Sigmoid colon (tissue), 7 donors: ENCODE data around the gene TLDC2. TPM values are rescaled to one million over a fixed set of nuclear protein-coding genes. Genes with fewer than 3 reads are reported as not detected.

Experiments used
- DNase-seq: peaks from one replicate; pipeline ENCODE4 v3.0.0-alpha.2; 2019
- H3K27ac ChIP-seq, 4 donors: fragments of 200-600 bp; sonication (generic); one replicate each; pipeline ENCODE4 v1.5.1; 2016 to 2019; ENCODE audit warnings: mild to moderate bottlenecking in 1 of 4
- H3K27me3 ChIP-seq, 3 donors: fragments of 200-600 bp; sonication (generic); one replicate each; pipeline ENCODE4 v1.5.1; 2019; ENCODE audit warnings: mild to moderate bottlenecking in 1 of 3
- H3K36me3 ChIP-seq, 4 donors: fragments of 200-600 bp; sonication (generic); one replicate each; pipeline ENCODE4 v1.5.1; 2016 to 2019
- H3K4me1 ChIP-seq, 4 donors: fragments of 200-600 bp; sonication (generic); one replicate each; pipeline ENCODE4 v1.5.1; 2017 to 2019
- H3K4me3 ChIP-seq, 4 donors: fragments of 200-600 bp; sonication (generic); one replicate each; pipeline ENCODE4 v1.5.1; 2017 to 2019; ENCODE audit warnings: mild to moderate bottlenecking in 2 of 4, moderate library complexity in 1 of 4
- H3K9me3 ChIP-seq, 4 donors: fragments of 200-600 bp in 3 of 4; sonication (generic) in 3 of 4; one replicate each; pipeline versions ENCODE4 v1.5.1 to v1.6.1; 2013 to 2019
- EP300 ChIP-seq, 4 donors: sonication (generic); formaldehyde crosslinking; IDR thresholded peaks; one replicate each; pipeline ENCODE4 v1.6.1; 2017; ENCODE audit warnings: antibody characterized with exemption in 4 of 4
- POLR2A ChIP-seq, 2 donors: fragments of 450-650 bp; IDR thresholded peaks; one replicate each; pipeline ENCODE4 v1.6.1; 2016; ENCODE audit warnings: antibody characterized with exemption in 2 of 2, mild to moderate bottlenecking in 2 of 2, moderate library complexity in 2 of 2
- POLR2AphosphoS5 ChIP-seq, 4 donors: sonication (generic); formaldehyde crosslinking; IDR thresholded peaks; one replicate each; pipeline ENCODE4 v1.6.1; 2017; ENCODE audit warnings: antibody characterized with exemption in 4 of 4
- WGBS, 2 donors: extraction: QIAGEN DNeasy Blood & Tissue Kit; methylation state at CpG; one replicate each; pipeline ENCODE4 v1.1.7; 2013; 5-methylcytosine and 5-hydroxymethylcytosine counted together
- intact Hi-C: fragments of 100-400 bp; cut with DNase I; formaldehyde crosslinking; loops from one replicate; pipeline ENCODE4 v1.15.1; 2023
- polyA plus RNA-seq, 3 donors: library from polyadenylated mRNA; stranded (reverse); fragments of 200-250 nt; gene quantifications; one replicate each; pipeline ENCODE4 v1.2.3, GENCODE V29; 2013
- total RNA-seq, 4 donors: library from RNA; depleted of rRNA; stranded (reverse); fragments of >200 nt; gene quantifications; one replicate each; pipeline ENCODE4 v1.1.0, GENCODE V29; 2016
- TF ChIP-seq, protein P1 (sequence below), 4 experiments: fragments of 450-650 bp in 3 of 4; fragments of 200-600 bp in 1 of 4; IDR thresholded peaks; one replicate each; pipeline ENCODE4 v1.5.1; 2016 to 2019; ENCODE audit warnings: antibody characterized with exemption in 4 of 4, mild to moderate bottlenecking in 3 of 4, moderate library complexity in 2 of 4
- donor health status: healthy with polysubstance abuse.
- donor health status: Bipolar disorder and iron deficiency.
- donor health status: healthy.

Gene TLDC2
- total and polyA plus RNA-seq, 7 donors, result 0.36 to 25.8 (median 19.4) TPM; not detected in 3

GRCh38 chr20:36856691-36857635 is 19.0 kb upstream of the TLDC2 start:
- peaks cover 0 to 95% (median 94%) of the 10 kb centered on the region in 4 donors for H3K4me1 ChIP-seq
- no peak for DNase-seq
- no peak overlapping the region for H3K4me3 ChIP-seq
- no peaks in the 10 kb centered on the region for H3K27me3 ChIP-seq
- H3K9me3 ChIP-seq, result no peaks in the 10 kb centered on the region
- intact Hi-C loops, result no loop called here
- peak in 1 of 4 donors; percentile 25 for TF ChIP-seq POLR2AphosphoS5 (IDR thresholded peaks at IDR 0.05)
- TF ChIP-seq, protein P1, sequence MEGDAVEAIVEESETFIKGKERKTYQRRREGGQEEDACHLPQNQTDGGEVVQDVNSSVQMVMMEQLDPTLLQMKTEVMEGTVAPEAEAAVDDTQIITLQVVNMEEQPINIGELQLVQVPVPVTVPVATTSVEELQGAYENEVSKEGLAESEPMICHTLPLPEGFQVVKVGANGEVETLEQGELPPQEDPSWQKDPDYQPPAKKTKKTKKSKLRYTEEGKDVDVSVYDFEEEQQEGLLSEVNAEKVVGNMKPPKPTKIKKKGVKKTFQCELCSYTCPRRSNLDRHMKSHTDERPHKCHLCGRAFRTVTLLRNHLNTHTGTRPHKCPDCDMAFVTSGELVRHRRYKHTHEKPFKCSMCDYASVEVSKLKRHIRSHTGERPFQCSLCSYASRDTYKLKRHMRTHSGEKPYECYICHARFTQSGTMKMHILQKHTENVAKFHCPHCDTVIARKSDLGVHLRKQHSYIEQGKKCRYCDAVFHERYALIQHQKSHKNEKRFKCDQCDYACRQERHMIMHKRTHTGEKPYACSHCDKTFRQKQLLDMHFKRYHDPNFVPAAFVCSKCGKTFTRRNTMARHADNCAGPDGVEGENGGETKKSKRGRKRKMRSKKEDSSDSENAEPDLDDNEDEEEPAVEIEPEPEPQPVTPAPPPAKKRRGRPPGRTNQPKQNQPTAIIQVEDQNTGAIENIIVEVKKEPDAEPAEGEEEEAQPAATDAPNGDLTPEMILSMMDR (IDR thresholded peaks at IDR 0.05), result no peak
- WGBS, 2 donors, result 60 to 70% methylated on average over 17 of the region's 17 CpGs
- H3K27ac ChIP-seq, result peak overlapping the region; percentile 95 to 99 (median 98)
- H3K36me3 ChIP-seq, result peaks cover 0 to 3% (median 0%) of the 10 kb centered on the region in 4 donors

DNA sequence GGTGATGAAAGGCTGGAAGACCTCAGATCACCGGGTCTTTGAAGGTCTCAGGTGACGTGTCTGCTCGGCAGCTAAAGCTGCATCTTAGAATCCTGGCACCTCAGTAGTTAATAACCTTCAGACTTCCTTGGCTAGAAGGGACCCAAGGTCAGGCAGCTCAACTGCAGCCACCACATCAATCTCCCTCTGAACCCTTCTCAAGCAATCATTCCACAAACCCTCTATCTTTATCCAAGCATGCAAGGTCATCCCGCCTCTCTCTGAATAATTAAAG is 16.7 kb upstream of the TLDC2 start:
- WGBS, 2 donors, result 88 to 89% methylated on average over 4 of the region's 4 CpGs
- Histone ChIP-seq H3K4me1 (peaks cover 0 to 83% (median 81%) of the 10 kb centered on the region in 4 donors), H3K36me3 (no peaks in the 10 kb centered on the region), H3K4me3 (no peak overlapping the region), H3K27ac (peak overlapping the region; percentile 96 to 99 (median 98)), H3K27me3 (no peaks in the 10 kb centered on the region), H3K9me3 (no peaks in the 10 kb centered on the region)
- DNase-seq, result no peak
- TF ChIP-seq POLR2AphosphoS5 (IDR thresholded peaks at IDR 0.05), result no peak
- no peak for TF ChIP-seq EP300 (IDR thresholded peaks at IDR 0.05)
- TF ChIP-seq POLR2A (IDR thresholded peaks at IDR 0.05), result no peak
- TF ChIP-seq, protein P1 (IDR thresholded peaks at IDR 0.05), result no peak
- intact Hi-C loops, result no loop called here

DNA sequence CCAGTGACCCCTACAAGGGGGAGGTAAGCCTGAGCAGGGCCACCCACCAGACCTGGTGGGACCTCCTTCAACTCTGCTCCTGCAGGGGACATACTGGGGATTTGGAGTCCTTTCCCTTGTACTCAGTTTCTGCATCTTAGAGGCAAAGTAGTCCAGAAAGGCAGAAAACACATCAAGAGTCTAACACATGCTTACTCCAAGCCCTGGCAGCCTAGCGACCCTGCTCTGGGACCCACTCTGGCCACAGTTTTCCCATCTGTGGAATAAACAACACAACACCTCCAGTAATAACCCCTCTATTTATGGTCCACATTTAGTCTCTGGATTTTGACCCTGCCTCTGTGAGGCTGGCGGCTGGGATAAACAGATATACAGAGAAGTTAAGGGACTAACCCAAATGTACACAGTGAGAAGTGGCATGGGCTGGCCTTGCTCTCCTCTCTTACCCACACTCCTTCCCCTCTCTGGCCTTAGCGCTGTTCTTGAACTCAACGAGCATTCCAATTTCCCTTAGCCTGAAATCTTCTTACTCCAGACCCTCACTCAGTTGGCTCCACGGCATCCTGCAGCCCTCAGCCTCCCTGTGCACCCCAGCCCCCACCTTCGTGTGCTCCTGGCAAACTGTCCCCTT is 16.1 kb upstream of the TLDC2 start:
- Histone ChIP-seq H3K4me3 (no peak overlapping the region), H3K27me3 (no peaks in the 10 kb centered on the region), H3K4me1 (peaks cover 0 to 83% (median 81%) of the 10 kb centered on the region in 4 donors), H3K36me3 (no peaks in the 10 kb centered on the region), H3K27ac (peak overlapping the region; percentile 96 to 99 (median 98)), H3K9me3 (no peaks in the 10 kb centered on the region)
- no peak for DNase-seq
- 77 to 79% methylated on average over 6 of the region's 6 CpGs for WGBS, 2 donors
- no peak for TF ChIP-seq EP300 (IDR thresholded peaks at IDR 0.05)
- TF ChIP-seq, protein P1 (IDR thresholded peaks at IDR 0.05), result no peak
- no peak for TF ChIP-seq POLR2A (IDR thresholded peaks at IDR 0.05)
- no peak for TF ChIP-seq POLR2AphosphoS5 (IDR thresholded peaks at IDR 0.05)
- intact Hi-C loops, result loop anchor here (5.0 to 10.0 kb wide), 5 partner anchors 45 to 395 kb away; partner anchors contain the start of genes DSN1, NDRG3 and RAB5IF

GRCh38 chr20:36860339-36860738 is 15.6 kb upstream of the TLDC2 start:
- no peak for TF ChIP-seq POLR2A (IDR thresholded peaks at IDR 0.05)
- peak in 2 of 4 donors; percentile 16 to 53 for TF ChIP-seq POLR2AphosphoS5 (IDR thresholded peaks at IDR 0.05)
- 80 to 82% methylated on average over 5 of the region's 5 CpGs for WGBS, 2 donors
- Histone ChIP-seq H3K27ac (peak overlapping the region; percentile 96 to 99 (median 98)), H3K9me3 (no peaks in the 10 kb centered on the region), H3K4me3 (peak overlapping the region in 1 of 4 donors; percentile 69), H3K36me3 (no peaks in the 10 kb centered on the region), H3K27me3 (no peaks in the 10 kb centered on the region), H3K4me1 (peaks cover 0 to 77% (median 77%) of the 10 kb centered on the region in 4 donors)
- DNase-seq, result no peak
- intact Hi-C loops, result loop anchor here (5.0 to 10.0 kb wide), 5 partner anchors 46 to 396 kb away; partner anchors contain the start of genes DSN1, NDRG3 and RAB5IF
